ENCODE data around the gene KCNAB1.

- TF ChIP-seq CTCF (conservative IDR thresholded peaks at IDR 0.05; ENCODE audit: low read length) (no peak), EZH2phosphoT487 (IDR thresholded peaks at IDR 0.05; ENCODE audit: borderline replicate concordance) (no peak)
These were observed 38.4 kb downstream of the KCNAB1 start for GRCh38 chr3:156158656-156159295.

Measured in Loucy (cell line).